AG09309 (cell line): ENCODE results near the gene OR2AE1.
"Not testable (repeated sequence)": the region's sequence is repeated elsewhere in the genome, so short reads cannot be mapped to it uniquely, and the experiment has no call there.

ENCODE experiments used
- DNase-seq: peaks from one replicate; pipeline ENCODE4 v3.0.0-alpha.2; 2010; ENCODE audit warnings: low read depth
- H3K4me3 ChIP-seq: 2 replicates; pipeline ENCODE4 v1.5.1; 2011; ENCODE audit warnings: mild to moderate bottlenecking, low read depth, low read length, moderate library complexity; ENCODE audit not compliant: control insufficient read depth
- CTCF ChIP-seq: IDR thresholded peaks from 2 replicates; pipeline ENCODE4 v1.5.1; 2011; ENCODE audit warnings: mild to moderate bottlenecking, low read depth, low read length, inconsistent platforms; ENCODE audit not compliant: insufficient read depth, control insufficient read depth; ENCODE audit errors: missing control alignments

The OR2AE1 gene

GRCh38 chr7:99894738-99895137 lies 17.9 kb upstream of the OR2AE1 start:
- DNase-seq = no peak
- no peak for TF ChIP-seq CTCF
- no peak overlapping the region for H3K4me3 ChIP-seq

- no peak for DNase-seq
- no peak for TF ChIP-seq CTCF
- H3K4me3 ChIP-seq = no peak overlapping the region
Observed at GRCh38 chr7:99893280-99893679, 16.4 kb upstream of the OR2AE1 start.

- H3K4me3 ChIP-seq, DNase-seq: not testable (repeated sequence)
Observed at GRCh38 chr7:99890348-99890747, 13.5 kb upstream of the OR2AE1 start.

- not testable (repeated sequence) for H3K4me3 ChIP-seq, DNase-seq
Observed at GRCh38 chr7:99888366-99888765, 11.5 kb upstream of the OR2AE1 start.

- H3K4me3 ChIP-seq = no peak overlapping the region
- no peak for TF ChIP-seq CTCF
- no peak for DNase-seq
Observed at GRCh38 chr7:99881370-99881769, 4.5 kb upstream of the OR2AE1 start.

- H3K4me3 ChIP-seq = no peak overlapping the region
- no peak for TF ChIP-seq CTCF
- no peak for DNase-seq
Observed at GRCh38 chr7:99876491-99876890, 342 bp downstream of the OR2AE1 start.

- no peak for TF ChIP-seq CTCF
- no peak for DNase-seq
Observed at GRCh38 chr7:99868246-99868645, 8.6 kb downstream of the OR2AE1 start.

GRCh38 chr7:99867477-99867876 lies 9.4 kb downstream of the OR2AE1 start:
- not testable (repeated sequence) for DNase-seq, H3K4me3 ChIP-seq

More at GRCh38 chr7:99868246-99868645, 8.6 kb downstream of the OR2AE1 start:
- H3K4me3 ChIP-seq = no peak overlapping the region
